Endothelial cell of umbilical vein (primary cell): Measurements from ENCODE around the gene IQGAP2. TPM values are rescaled to one million over a fixed set of nuclear protein-coding genes. Genes with fewer than 3 reads are reported as not detected.

Experiments
- BruUV-seq: library from RNA; stranded (reverse); fragments of 400-500 nt; replicated peaks from 2 replicates; lab custom pipeline; 2021; lab: Mats Ljungman, UMichigan
- CTCF ChIA-PET: fragments of 300-600, 350-600 bp; sonication (Branson Sonifier 250); formaldehyde crosslinking; loops from one replicate; lab custom pipeline; 2021; ENCODE audit warnings: antibody characterized with exemption, inconsistent platforms; lab: Charles Lee
- POLR2A ChIA-PET: fragments of 300-600, 350-600 bp; sonication (Branson Sonifier 250); formaldehyde crosslinking; loops from one replicate; lab custom pipeline; 2021; ENCODE audit warnings: antibody characterized with exemption, inconsistent platforms; lab: Charles Lee
- DNase-seq: peaks from one replicate; pipeline ENCODE4 v3.0.0-alpha.2; 2011; ENCODE audit warnings: low read depth, low spot score
- FAIRE-seq: peaks from 2 replicates; lab custom pipeline; 2011; peaks lifted over from hg19 to GRCh38; lab: Jason Lieb, UNC
- H2AFZ ChIP-seq: 2 replicates; pipeline ENCODE4 v1.6.0; 2012; ENCODE audit warnings: low read depth, low read length, control low read depth, inconsistent platforms
- H3K27ac ChIP-seq: 2 replicates; pipeline ENCODE4 v1.5.1; 2011; ENCODE audit warnings: low read depth, mild to moderate bottlenecking, control low read depth, low read length, moderate library complexity; ENCODE audit not compliant: insufficient read depth
- H3K27me3 ChIP-seq, 2 experiments: 2 replicates each; pipeline versions ENCODE4 v1.6.0 to v1.6.1; 2011; ENCODE audit warnings: low read length in 2 of 2, mixed read lengths in 1 of 2; ENCODE audit not compliant: control insufficient read depth in 2 of 2, insufficient read depth in 2 of 2
- H3K36me3 ChIP-seq, 2 experiments: 2 replicates in 1 of 2; 3 replicates in 1 of 2; pipeline ENCODE4 v1.5.1; 2011; ENCODE audit warnings: low read length in 2 of 2, mild to moderate bottlenecking in 1 of 2, moderate library complexity in 1 of 2; ENCODE audit not compliant: control insufficient read depth in 2 of 2, insufficient read depth in 2 of 2; ENCODE audit errors: extremely low read depth in 1 of 2
- H3K4me1 ChIP-seq: 3 replicates; pipeline ENCODE4 v1.5.1; 2011; ENCODE audit warnings: mild to moderate bottlenecking, low read length; ENCODE audit not compliant: control insufficient read depth, insufficient read depth; ENCODE audit errors: extremely low read depth
- H3K4me2 ChIP-seq: 2 replicates; pipeline ENCODE4 v1.6.1; 2011; ENCODE audit warnings: low read length, control low read depth, mixed read lengths; ENCODE audit not compliant: insufficient read depth
- H3K4me3 ChIP-seq, 3 experiments: fragments of 200-600 bp in 1 of 3; sonication (generic), shearing (Covaris generic) in 1 of 3; replicated peaks in 1 of 3; 2 replicates each; pipeline ENCODE4 v1.5.1; 2011 to 2016; ENCODE audit warnings: control low read depth in 3 of 3, low read length in 3 of 3, mild to moderate bottlenecking in 2 of 3, inconsistent platforms in 1 of 3, low read depth in 1 of 3, moderate library complexity in 1 of 3; ENCODE audit not compliant: insufficient read depth in 1 of 3
- H3K79me2 ChIP-seq: 2 replicates; pipeline ENCODE4 v1.6.0; 2012; ENCODE audit warnings: low read length, inconsistent platforms; ENCODE audit not compliant: control insufficient read depth, insufficient read depth
- H3K9ac ChIP-seq: replicated peaks from 2 replicates; pipeline ENCODE3; 2011; ENCODE audit warnings: low read length, control low read depth; ENCODE audit not compliant: insufficient read depth; ENCODE audit errors: extremely low read depth
- H3K9me1 ChIP-seq: replicated peaks from 3 replicates; pipeline ENCODE4 v1.6.0; 2011; ENCODE audit warnings: mild to moderate bottlenecking, low read length; ENCODE audit not compliant: control insufficient read depth, insufficient read depth; ENCODE audit errors: extremely low read depth
- H3K9me3 ChIP-seq: replicated peaks from 2 replicates; pipeline ENCODE4 v1.5.1; 2012; ENCODE audit warnings: low read length, inconsistent platforms; ENCODE audit not compliant: control insufficient read depth, insufficient read depth
- H4K20me1 ChIP-seq: replicated peaks from 2 replicates; pipeline ENCODE3; 2011; ENCODE audit warnings: mild to moderate bottlenecking, low read length; ENCODE audit not compliant: control insufficient read depth, insufficient read depth; ENCODE audit errors: extremely low read depth
- EZH2 ChIP-seq: IDR thresholded peaks from 2 replicates; pipeline ENCODE4 v1.6.1; 2012; ENCODE audit warnings: borderline replicate concordance, low read depth, mild to moderate bottlenecking, moderate library complexity, low read length, inconsistent platforms; ENCODE audit not compliant: severe bottlenecking
- FOS ChIP-seq: IDR thresholded peaks from 2 replicates; pipeline ENCODE4 v1.6.1; 2011; ENCODE audit warnings: mild to moderate bottlenecking, low read length, moderate library complexity, borderline replicate concordance; ENCODE audit not compliant: insufficient read depth
- GATA2 ChIP-seq: IDR thresholded peaks from 2 replicates; pipeline ENCODE4 v1.7.0; 2011; ENCODE audit warnings: low read depth, mild to moderate bottlenecking, moderate library complexity, mixed read lengths, low read length; ENCODE audit not compliant: insufficient read length, insufficient read depth
- JUN ChIP-seq: IDR thresholded peaks from 2 replicates; pipeline ENCODE4 v1.6.1; 2011; ENCODE audit warnings: borderline replicate concordance, low read depth; ENCODE audit not compliant: insufficient read length, insufficient read depth
- MYC ChIP-seq: IDR thresholded peaks from one replicate; pipeline ENCODE4 v1.6.1; 2011; ENCODE audit warnings: mild to moderate bottlenecking, low read depth, low read length
- POLR2A ChIP-seq: IDR thresholded peaks from 2 replicates; pipeline ENCODE4 v1.6.1; 2012; ENCODE audit warnings: low read depth, mild to moderate bottlenecking, control low read depth, low read length
- POLR2AphosphoS5 ChIP-seq: IDR thresholded peaks from 2 replicates; pipeline ENCODE4 v1.6.1; 2012; ENCODE audit warnings: low read depth, mild to moderate bottlenecking, control low read depth, low read length, moderate library complexity; ENCODE audit not compliant: insufficient read depth
- dilution Hi-C: fragments of 300-500 bp; cut with MboI; formaldehyde crosslinking; loops from one replicate; pipeline ENCODE4 v1.15.0; 2019; ENCODE audit warnings: low sequenced_read_pairs; ENCODE audit not compliant: extremely low pct_ligation_motif_present
- intact Hi-C: fragments of 100-400 bp; cut with micrococcal nuclease; formaldehyde crosslinking; loops from one replicate; pipeline ENCODE4 v1.10.0; 2022
- polyA plus RNA-seq, 4 experiments: library from polyadenylated mRNA; depleted of rRNA in 3 of 4; stranded (reverse) in 3 of 4; unstranded in 1 of 4; fragments of >200 nt; gene quantifications; 2 replicates each; pipeline versions ENCODE4 v1.2.1 to v1.2.3, GENCODE V29; 2011 to 2012; ENCODE audit warnings: missing spikeins in 1 of 4
- total RNA-seq: library from RNA; stranded (reverse); gene quantifications from 2 replicates; pipeline ENCODE4 v1.2.3, GENCODE V29; 2021
- TF ChIP-seq, protein P1 (sequence below): IDR thresholded peaks from 2 replicates; pipeline ENCODE4 v1.6.1; 2011; ENCODE audit not compliant: insufficient read depth, insufficient read length

IQGAP2 gene
- total and polyA plus RNA-seq, 2 donors (not counting 3 experiments of a cell fraction or from before 2014, with no cell fraction given) = 4.5 to 4.7 TPM

GRCh38 chr5:76364226-76364589 lies 38.9 kb upstream of the IQGAP2 start:
- Histone ChIP-seq H3K9me1 (no peaks in the 10 kb centered on the region), H3K4me1 (no peaks in the 10 kb centered on the region), H3K4me2 (no peak overlapping the region), H3K27me3 (no peaks in the 10 kb centered on the region), H3K36me3 (no peaks in the 10 kb centered on the region), H3K9me3 (no peaks in the 10 kb centered on the region), H3K27ac (no peak overlapping the region), H3K9ac (no peak overlapping the region), H2AFZ (no peak overlapping the region), H4K20me1 (no peaks in the 10 kb centered on the region), H3K79me2 (no peaks in the 10 kb centered on the region), H3K4me3 (no peak overlapping the region)
- DNase-seq = no peak
- no TSS peak for BruUV-seq
- no peak for TF ChIP-seq POLR2A
- TF ChIP-seq GATA2 = no peak
- TF ChIP-seq FOS = no peak
- TF ChIP-seq JUN = no peak
- no peak for TF ChIP-seq MYC
- TF ChIP-seq POLR2AphosphoS5 = no peak
- no peak for TF ChIP-seq EZH2
- TF ChIP-seq, protein P1, sequence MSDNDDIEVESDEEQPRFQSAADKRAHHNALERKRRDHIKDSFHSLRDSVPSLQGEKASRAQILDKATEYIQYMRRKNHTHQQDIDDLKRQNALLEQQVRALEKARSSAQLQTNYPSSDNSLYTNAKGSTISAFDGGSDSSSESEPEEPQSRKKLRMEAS = no peak
- FAIRE-seq = no peak
- dilution Hi-C loops = no loop called here
- intact Hi-C loops = no loop called here
- POLR2A ChIA-PET = no interaction called here
- CTCF ChIA-PET = no interaction called here

GRCh38 chr5:76365561-76365960 lies 37.5 kb upstream of the IQGAP2 start:
- intact Hi-C loops = no loop called here
- H3K9me3 ChIP-seq = no peaks in the 10 kb centered on the region

More at GRCh38 chr5:76365561-76365960, 37.5 kb upstream of the IQGAP2 start:
- H3K27me3 ChIP-seq = no peaks in the 10 kb centered on the region
- CTCF ChIA-PET = no interaction called here
- DNase-seq (no peak), FAIRE-seq (no peak)
- no peak overlapping the region for H3K4me3 ChIP-seq
- no peaks in the 10 kb centered on the region for H3K4me1 ChIP-seq
- no peaks in the 10 kb centered on the region for H3K36me3 ChIP-seq
- no peak overlapping the region for H3K27ac ChIP-seq
- dilution Hi-C loops = no loop called here
- no TSS peak for BruUV-seq
- H3K9ac ChIP-seq = no peak overlapping the region
- no peaks in the 10 kb centered on the region for H4K20me1 ChIP-seq
- no peaks in the 10 kb centered on the region for H3K9me1 ChIP-seq
- POLR2A ChIA-PET = no interaction called here
- no peak overlapping the region for H2AFZ ChIP-seq
- TF ChIP-seq, protein P1 = no peak
- H3K79me2 ChIP-seq = no peaks in the 10 kb centered on the region
- H3K4me2 ChIP-seq = no peak overlapping the region
